Retinal pigment epithelial cell (primary cell): ENCODE data around the gene VOPP1.

ENCODE experiments used
- DNase-seq: peaks from one replicate; pipeline ENCODE4 v3.0.0-alpha.2; 2010; ENCODE audit warnings: low read depth
- H3K4me3 ChIP-seq: 2 replicates; pipeline ENCODE4 v1.5.1; 2011; ENCODE audit warnings: mild to moderate bottlenecking, low read length, control low read depth, moderate library complexity
- TF ChIP-seq, protein P1 (sequence below): conservative IDR thresholded peaks from 2 replicates; pipeline ENCODE4 v1.5.1; 2011; ENCODE audit warnings: low read depth, low read length, control low read depth, inconsistent platforms

The VOPP1 gene

GRCh38 chr7:55540226-55540858 lies 32.0 kb downstream of the VOPP1 start:
- TF ChIP-seq, protein P1, sequence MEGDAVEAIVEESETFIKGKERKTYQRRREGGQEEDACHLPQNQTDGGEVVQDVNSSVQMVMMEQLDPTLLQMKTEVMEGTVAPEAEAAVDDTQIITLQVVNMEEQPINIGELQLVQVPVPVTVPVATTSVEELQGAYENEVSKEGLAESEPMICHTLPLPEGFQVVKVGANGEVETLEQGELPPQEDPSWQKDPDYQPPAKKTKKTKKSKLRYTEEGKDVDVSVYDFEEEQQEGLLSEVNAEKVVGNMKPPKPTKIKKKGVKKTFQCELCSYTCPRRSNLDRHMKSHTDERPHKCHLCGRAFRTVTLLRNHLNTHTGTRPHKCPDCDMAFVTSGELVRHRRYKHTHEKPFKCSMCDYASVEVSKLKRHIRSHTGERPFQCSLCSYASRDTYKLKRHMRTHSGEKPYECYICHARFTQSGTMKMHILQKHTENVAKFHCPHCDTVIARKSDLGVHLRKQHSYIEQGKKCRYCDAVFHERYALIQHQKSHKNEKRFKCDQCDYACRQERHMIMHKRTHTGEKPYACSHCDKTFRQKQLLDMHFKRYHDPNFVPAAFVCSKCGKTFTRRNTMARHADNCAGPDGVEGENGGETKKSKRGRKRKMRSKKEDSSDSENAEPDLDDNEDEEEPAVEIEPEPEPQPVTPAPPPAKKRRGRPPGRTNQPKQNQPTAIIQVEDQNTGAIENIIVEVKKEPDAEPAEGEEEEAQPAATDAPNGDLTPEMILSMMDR: no peak
- H3K4me3 ChIP-seq: no peak overlapping the region
- DNase-seq: no peak

- DNase-seq: no peak
- TF ChIP-seq, protein P1: no peak
- H3K4me3 ChIP-seq: no peak overlapping the region
Observed at GRCh38 chr7:55539380-55539779, 32.9 kb downstream of the VOPP1 start.

DNA sequence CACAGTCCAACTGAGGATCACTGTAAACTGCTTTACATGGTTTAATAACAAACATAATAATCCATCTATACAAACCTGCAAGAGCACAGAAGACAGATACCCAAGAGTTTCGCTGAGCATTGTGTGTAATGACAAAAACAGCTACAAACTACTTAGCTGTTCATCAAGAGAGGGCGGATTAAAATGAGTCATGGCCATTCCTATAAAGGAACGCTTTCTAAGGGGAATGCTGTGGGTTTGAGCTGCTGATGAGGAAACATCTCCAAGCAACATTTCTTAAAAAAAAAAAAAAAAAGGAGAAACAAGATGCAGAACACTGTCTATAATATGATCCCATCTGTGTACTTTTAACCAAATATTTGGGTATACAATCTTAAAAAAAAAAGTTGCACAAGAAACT lies 33.8 kb downstream of the VOPP1 start:
- H3K4me3 ChIP-seq: no peak overlapping the region
- TF ChIP-seq, protein P1: no peak
- DNase-seq: peak; percentile 91

DNA sequence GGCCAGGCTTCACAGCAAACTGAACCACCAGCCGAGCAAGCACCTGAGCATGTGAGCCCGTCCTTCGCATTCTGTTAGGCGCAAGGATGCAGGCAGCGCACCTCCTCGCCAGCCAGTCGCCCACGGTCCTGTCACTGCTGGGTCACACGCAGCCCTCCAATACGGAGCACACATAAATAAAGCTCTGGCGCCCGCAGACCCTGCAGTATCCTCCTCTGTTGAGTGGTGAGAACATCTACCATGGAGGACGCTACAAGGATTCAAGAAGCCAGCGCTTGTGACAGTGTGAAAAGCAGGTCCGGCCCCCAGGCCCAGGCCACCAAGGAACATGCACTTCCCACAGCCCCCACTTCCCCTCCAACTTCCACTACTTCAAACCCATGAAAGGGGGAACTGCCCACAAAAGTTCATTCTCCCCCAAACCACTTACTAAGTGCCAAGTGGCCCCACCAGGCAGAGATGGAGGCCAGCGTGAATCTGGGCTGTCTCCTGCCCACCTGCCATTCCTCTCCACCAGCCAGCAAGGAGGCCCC lies 34.8 kb downstream of the VOPP1 start:
- TF ChIP-seq, protein P1: no peak
- H3K4me3 ChIP-seq: no peak overlapping the region
- no peak for DNase-seq

DNA sequence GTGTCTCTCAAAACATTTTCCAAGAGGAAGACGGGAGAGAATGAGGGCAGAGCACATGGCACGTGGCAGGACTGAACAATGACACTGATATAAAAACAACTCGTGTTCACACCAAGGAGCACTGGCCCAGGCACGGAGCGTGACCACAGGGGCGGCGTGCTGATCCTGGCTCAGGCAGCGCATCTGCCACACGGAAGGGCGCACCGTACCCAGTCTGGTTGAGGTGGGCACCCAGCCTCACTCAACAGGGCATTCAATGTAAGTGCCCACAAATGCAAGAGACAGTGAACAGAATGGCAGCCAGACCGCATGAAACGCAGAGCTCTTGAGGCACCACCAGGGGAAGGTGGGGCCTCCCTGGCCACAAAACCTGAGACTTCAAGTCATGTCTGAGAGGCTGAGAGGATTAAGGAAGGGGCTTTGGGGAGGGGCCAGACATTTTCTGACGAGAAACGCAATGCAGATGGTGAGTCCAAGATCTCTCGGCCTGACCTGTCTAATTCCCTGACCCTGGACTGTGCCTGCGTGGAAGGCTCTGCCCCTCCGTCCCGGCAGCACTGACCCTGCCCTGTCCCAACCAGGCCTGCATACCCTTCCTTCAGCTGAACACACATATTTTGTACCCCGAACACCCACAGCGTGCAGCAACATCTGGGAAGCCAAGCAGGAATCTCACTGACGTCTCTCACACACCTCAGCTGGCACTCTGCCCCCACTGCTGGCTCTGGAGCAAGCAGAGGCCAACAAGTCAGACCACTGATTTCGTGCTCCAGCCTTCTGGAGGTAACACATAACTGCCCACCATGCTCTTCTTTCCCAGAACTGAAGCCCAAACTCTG lies 35.5 kb downstream of the VOPP1 start:
- TF ChIP-seq, protein P1: peak; percentile 18
- no peak overlapping the region for H3K4me3 ChIP-seq
- no peak for DNase-seq

GRCh38 chr7:55535617-55536016 lies 36.7 kb downstream of the VOPP1 start:
- no peak overlapping the region for H3K4me3 ChIP-seq
- no peak for DNase-seq
- TF ChIP-seq, protein P1: no peak
